ENCODE data around the gene PVALEF. TPM values are rescaled to one million over a fixed set of nuclear protein-coding genes. Genes with fewer than 3 reads are reported as not detected.
A peak's percentile ranks its signal among the peaks of the same experiment; 100 is the strongest.

The PVALEF gene
- total and polyA plus RNA-seq, 2 of the 13 experiments (the other 11 are each of a cell fraction or from before 2014, with no cell fraction given), result 0.18 TPM

DNA sequence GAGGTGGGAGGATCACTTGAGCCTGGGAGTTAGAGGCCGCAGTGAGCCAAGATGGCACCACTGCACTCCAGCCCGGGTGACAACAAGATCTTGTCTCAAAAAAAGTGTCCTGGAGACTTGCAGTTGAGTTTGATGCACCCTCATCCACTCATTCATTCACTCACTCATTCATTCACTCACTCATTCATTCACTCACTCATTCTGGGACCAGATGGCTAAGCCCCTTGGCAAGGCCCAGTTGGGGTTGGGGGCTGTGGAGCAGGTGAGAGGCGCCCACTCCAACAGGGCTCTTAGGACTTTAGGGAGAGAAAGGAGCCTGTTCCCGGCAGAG, 1.9 kb downstream of the PVALEF start:
- CTCF ChIA-PET (ENCODE audit: low intra/inter-chr PET ratio, low total read pairs), result no interaction called here
- no peaks in the 10 kb centered on the region for H4K20me1 ChIP-seq (ENCODE audit: insufficient read depth, low read length)
- peaks cover 45% of the 10 kb centered on the region for H3K4me1 ChIP-seq (ENCODE audit: insufficient read depth, low read length)
- DNase-seq (ENCODE audit: low spot score), result no peak
- no peak for FAIRE-seq
- no peak overlapping the region for H2AFZ ChIP-seq (ENCODE audit: low read length)
- BruUV-seq (replicated peaks), result no TSS peak
- peak overlapping the region in 1 of 3 experiments; percentile 75; a peak in 1 of 6 replicates for H3K4me3 ChIP-seq (replicated peaks in 1 of 3; ENCODE audit: insufficient read depth in 1 of 3, low read depth in 2 of 3, low read length in 3 of 3)
- TF ChIP-seq HNRNPUL1 (IDR thresholded peaks at IDR 0.05; ENCODE audit: low read depth, low read length) (no peak), ZNF770 (CRISPR knock-in tag; IDR thresholded peaks at IDR 0.05) (peak; percentile 96; the same call in 1 of the 2 replicates), HDAC1 (CRISPR knock-in tag; IDR thresholded peaks at IDR 0.05) (0 out of 2 replicates have a peak, but pooled peaks have one; percentile 13), ZNF24 (IDR thresholded peaks at IDR 0.05) (peak; percentile 86), POLR2A (IDR thresholded peaks at IDR 0.05; ENCODE audit: insufficient read depth in 1 of 2, low read depth in 2 of 2, low read length in 2 of 2) (no peak), KMT2A (CRISPR knock-in tag; IDR thresholded peaks at IDR 0.05) (0 out of 2 replicates have a peak, but pooled peaks have one; percentile 4), KDM3A (CRISPR knock-in tag; IDR thresholded peaks at IDR 0.05; ENCODE audit: low read depth) (no peak), ZHX1 (CRISPR knock-in tag; IDR thresholded peaks at IDR 0.05; ENCODE audit: low read depth) (no peak)
- 95% methylated on average over 4 of the region's 4 CpGs for WGBS (ENCODE audit: low lambda C conversion rate)
- H3K9ac ChIP-seq (ENCODE audit: insufficient read depth, low read depth, low read length), result no peak overlapping the region
- H3K36me3 ChIP-seq (replicated peaks in 1 of 2; ENCODE audit: control insufficient read depth in 1 of 2, insufficient read depth in 2 of 2, low read length in 2 of 2), result no peaks in the 10 kb centered on the region
- H3K79me2 ChIP-seq (ENCODE audit: insufficient read depth, low read length), result no peaks in the 10 kb centered on the region
- intact Hi-C loops (cut with micrococcal nuclease; ENCODE audit: unreplicated experiment), result no loop called here
- H3K27me3 ChIP-seq (ENCODE audit: control insufficient read depth in 1 of 2, insufficient read depth in 2 of 2, low read length in 2 of 2), result 0 out of 5 replicates have a peak, but pooled peaks cover 0 to 4% of the 10 kb centered on the region in 2 experiments
- H3K9me3 ChIP-seq (ENCODE audit: low read length), result no peaks in the 10 kb centered on the region
- peak overlapping the region; percentile 85 for H3K4me2 ChIP-seq (ENCODE audit: low read depth, low read length)
- in situ Hi-C loops (cut with HindIII; ENCODE audit: extremely low pct_ligation_motif_present, low pct_unique_long_range_greater_than_20kb), result no loop called here
- no peak for ATAC-seq
- H3K27ac ChIP-seq (ENCODE audit: extremely low read length, insufficient read depth, low read length), result no peak overlapping the region
- POLR2A ChIA-PET, result no interaction called here
